Measurements from ENCODE around the gene ARIH1. TPM values are rescaled to one million over a fixed set of nuclear protein-coding genes. Genes with fewer than 3 reads are reported as not detected.
"Not testable (repeated sequence)": the region's sequence is repeated elsewhere in the genome, so short reads cannot be mapped to it uniquely, and the experiment has no call there.

Gene ARIH1
- polyA plus RNA-seq, 1 of the 3 experiments (the other 2 are of a cell fraction) = 48.3 TPM

DNA sequence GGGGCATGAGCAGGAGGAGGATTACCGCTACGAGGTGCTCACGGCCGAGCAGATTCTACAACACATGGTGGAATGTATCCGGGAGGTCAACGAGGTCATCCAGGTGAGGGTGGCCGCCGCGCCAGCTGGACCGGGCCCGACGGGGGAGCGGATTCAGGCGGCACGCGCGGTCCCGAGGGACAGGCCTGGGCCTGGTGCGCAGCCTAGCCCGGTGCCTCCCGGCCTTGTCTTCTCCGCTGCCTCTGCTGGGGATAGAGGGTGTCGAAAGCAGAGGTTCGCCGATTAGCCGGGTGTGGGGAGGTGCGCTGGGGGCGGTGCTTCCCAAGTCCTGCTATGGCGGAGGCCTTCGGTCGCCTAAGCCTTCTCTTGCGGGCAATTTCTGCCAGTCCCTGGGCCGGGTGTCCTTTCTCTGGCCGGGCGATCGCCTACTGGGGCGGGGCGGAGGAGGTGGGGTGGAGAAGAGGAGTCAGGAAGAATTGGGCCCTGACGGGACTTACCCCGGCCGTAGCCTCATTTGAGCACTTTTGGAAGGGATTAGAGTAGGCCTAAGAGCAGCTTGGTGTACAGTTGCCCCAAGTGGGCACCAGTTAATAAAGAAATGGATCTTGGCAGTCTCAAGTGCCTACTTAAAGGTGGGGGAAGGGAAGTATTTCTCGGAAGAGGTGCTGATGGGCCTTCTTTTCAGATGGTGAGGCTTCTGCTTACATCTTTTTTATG, 940 bp downstream of the ARIH1 start:
- Histone ChIP-seq H3K4me2 (peak overlapping the region; percentile 81), H4K20me1 (ENCODE audit: insufficient read depth) (peaks cover 50% of the 10 kb centered on the region), H3K9me3 (no peaks in the 10 kb centered on the region), H2AFZ (ENCODE audit: low read depth) (no peak overlapping the region), H3K4me1 (ENCODE audit: control insufficient read depth in 1 of 2, insufficient read depth in 2 of 2, low read depth in 1 of 2, low read length in 1 of 2) (peaks cover 10 to 11% of the 10 kb centered on the region in 2 experiments; a peak in 3 of 4 replicates), H3K27ac (ENCODE audit: low read depth in 2 of 2, low read length in 1 of 2) (peak overlapping the region; percentile 98 to 99), H3K9me2 (no peaks in the 10 kb centered on the region), H3K4me3 (ENCODE audit: low read depth in 2 of 2, low read length in 1 of 2) (peak overlapping the region; percentile 77 to 80), H3K27me3 (ENCODE audit: insufficient read depth) (no peaks in the 10 kb centered on the region), H3K79me2 (ENCODE audit: insufficient read depth) (peaks cover 67% of the 10 kb centered on the region), H3K9ac (peak overlapping the region; percentile 97), H3F3A (replicated peaks; ENCODE audit: insufficient read depth) (peaks cover 21% of the 10 kb centered on the region), H3K36me3 (replicated peaks in 1 of 2; ENCODE audit: control insufficient read depth in 1 of 2, insufficient read depth in 2 of 2, low read length in 1 of 2) (peaks cover 12 to 31% of the 10 kb centered on the region in 2 experiments)
- POLR2A ChIA-PET = no interaction called here
- CTCF ChIA-PET = interaction anchor here (0.9 to 2.4 kb wide), 6 partner anchors 8 to 247 kb away, joined by 3 to 6 read pairs (median 3); no protein-coding TSS in a partner anchor
- TF ChIP-seq FOXM1 (IDR thresholded peaks at IDR 0.05; ENCODE audit: low read depth) (no peak), ELF1 (IDR thresholded peaks at IDR 0.05) (no peak), NFIC (IDR thresholded peaks at IDR 0.05; ENCODE audit: borderline replicate concordance) (no peak), SIN3A (IDR thresholded peaks at IDR 0.05; ENCODE audit: borderline replicate concordance, low read depth, low read length) (peak; percentile 50; the same call in 1 of the 2 replicates), TAF1 (IDR thresholded peaks at IDR 0.05; ENCODE audit: borderline replicate concordance, low read depth, low read length) (peak; percentile 62), YY1 (IDR thresholded peaks at IDR 0.05; ENCODE audit: low read depth) (peak; percentile 74; the same call in 1 of the 2 replicates)
- WGBS (ENCODE audit: low lambda C conversion rate) = under 1% methylated on average over 11 of the region's 42 CpGs
- DNase-seq = peak; percentile 75

DNA sequence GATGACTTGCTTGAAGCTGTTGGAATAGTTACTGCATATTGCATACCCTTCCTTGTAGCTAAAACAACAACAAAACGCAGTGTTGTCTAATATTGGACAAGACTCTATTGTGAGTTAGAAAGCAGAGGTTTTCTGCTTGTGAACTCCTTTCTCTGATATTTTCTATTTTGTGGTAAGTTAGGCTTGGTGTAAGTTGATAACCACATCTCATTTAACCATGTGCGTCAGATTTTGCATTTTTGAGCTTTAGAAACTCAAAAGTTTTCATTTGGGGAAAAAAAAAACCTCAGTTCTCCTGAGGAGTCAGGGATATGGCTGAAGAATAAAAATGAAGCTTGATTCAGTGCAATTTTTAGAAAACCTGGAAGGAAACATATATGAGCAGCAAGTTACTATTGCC, 1.5 kb downstream of the ARIH1 start:
- Histone ChIP-seq H3K4me3 (ENCODE audit: low read depth in 2 of 2, low read length in 1 of 2) (peak overlapping the region; percentile 77 to 80), H3K27me3 (ENCODE audit: insufficient read depth) (no peaks in the 10 kb centered on the region), H2AFZ (ENCODE audit: low read depth) (no peak overlapping the region), H3K36me3 (replicated peaks in 1 of 2; ENCODE audit: control insufficient read depth in 1 of 2, insufficient read depth in 2 of 2, low read length in 1 of 2) (peaks cover 12 to 31% of the 10 kb centered on the region in 2 experiments), H3K9ac (peak overlapping the region; percentile 97), H4K20me1 (ENCODE audit: insufficient read depth) (peaks cover 56% of the 10 kb centered on the region), H3K79me2 (ENCODE audit: insufficient read depth) (peaks cover 73% of the 10 kb centered on the region), H3K4me2 (peak overlapping the region; percentile 81), H3K9me2 (no peaks in the 10 kb centered on the region), H3K9me3 (no peaks in the 10 kb centered on the region), H3K27ac (ENCODE audit: low read depth in 2 of 2, low read length in 1 of 2) (peak overlapping the region; percentile 98 to 99; a peak in 3 of 4 replicates), H3K4me1 (ENCODE audit: control insufficient read depth in 1 of 2, insufficient read depth in 2 of 2, low read depth in 1 of 2, low read length in 1 of 2) (peaks cover 10 to 11% of the 10 kb centered on the region in 2 experiments; a peak in 3 of 4 replicates), H3F3A (replicated peaks; ENCODE audit: insufficient read depth) (peaks cover 21% of the 10 kb centered on the region)
- POLR2A ChIA-PET = no interaction called here
- DNase-seq = no peak
- 4% methylated on average over 2 of the region's 2 CpGs for WGBS (ENCODE audit: low lambda C conversion rate)
- TF ChIP-seq FOSL2 (IDR thresholded peaks at IDR 0.05; ENCODE audit: borderline replicate concordance, low read depth) (no peak), RFX5 (IDR thresholded peaks at IDR 0.05; ENCODE audit: low read length) (no peak), ZBTB33 (IDR thresholded peaks at IDR 0.05; ENCODE audit: borderline replicate concordance, low read depth) (no peak), GABPA (IDR thresholded peaks at IDR 0.05; ENCODE audit: low read depth) (no peak), NRF1 (IDR thresholded peaks at IDR 0.05; ENCODE audit: low read depth, low read length) (no peak), GATA2 (CRISPR knock-in tag; IDR thresholded peaks at IDR 0.05) (no peak), REST (IDR thresholded peaks at IDR 0.05; ENCODE audit: low read depth, low read length) (no peak), EZH2phosphoT487 (IDR thresholded peaks at IDR 0.05; ENCODE audit: borderline replicate concordance, low read depth) (no peak)
- TF ChIP-seq, protein P1, sequence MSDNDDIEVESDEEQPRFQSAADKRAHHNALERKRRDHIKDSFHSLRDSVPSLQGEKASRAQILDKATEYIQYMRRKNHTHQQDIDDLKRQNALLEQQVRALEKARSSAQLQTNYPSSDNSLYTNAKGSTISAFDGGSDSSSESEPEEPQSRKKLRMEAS (IDR thresholded peaks at IDR 0.05; ENCODE audit: low read depth) = no peak
- CTCF ChIA-PET = interaction anchor here (0.9 to 1.2 kb wide), 4 partner anchors 17 to 246 kb away, joined by 3 to 4 read pairs (median 3); no protein-coding TSS in a partner anchor

DNA sequence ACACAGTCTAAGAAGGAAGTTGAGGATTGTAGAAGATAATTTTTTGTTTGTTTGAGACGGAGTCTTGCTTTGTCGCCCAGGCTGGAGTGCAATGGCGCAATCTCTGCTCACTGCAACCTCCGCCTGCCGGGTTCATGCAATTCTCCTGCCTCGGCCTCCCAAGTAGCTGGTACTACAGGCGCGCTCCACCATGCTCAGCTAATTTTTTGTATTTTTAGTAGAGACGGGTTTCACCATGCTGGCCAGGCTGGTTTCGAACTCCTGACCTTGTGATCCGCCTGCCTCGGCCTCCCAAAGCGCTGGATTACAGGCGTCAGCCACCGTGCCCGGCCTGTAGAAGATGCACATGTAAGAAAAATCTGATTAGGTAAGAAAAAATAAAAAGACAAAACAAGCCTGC, 2.2 kb downstream of the ARIH1 start:
- Histone ChIP-seq H3K9ac (peak overlapping the region; percentile 97; the same call in 1 of the 2 replicates), H4K20me1 (ENCODE audit: insufficient read depth) (peaks cover 63% of the 10 kb centered on the region), H3K79me2 (ENCODE audit: insufficient read depth) (peaks cover 80% of the 10 kb centered on the region), H3K4me1 (ENCODE audit: control insufficient read depth in 1 of 2, insufficient read depth in 2 of 2, low read depth in 1 of 2, low read length in 1 of 2) (peaks cover 10 to 11% of the 10 kb centered on the region in 2 experiments; a peak in 3 of 4 replicates), H3K36me3 (replicated peaks in 1 of 2; ENCODE audit: control insufficient read depth in 1 of 2, insufficient read depth in 2 of 2, low read length in 1 of 2) (peaks cover 12 to 31% of the 10 kb centered on the region in 2 experiments), H3K27ac (ENCODE audit: low read depth in 2 of 2, low read length in 1 of 2) (peak overlapping the region in 1 of 2 experiments; percentile 99; a peak in 1 of 4 replicates), H3F3A (replicated peaks; ENCODE audit: insufficient read depth) (peaks cover 21% of the 10 kb centered on the region), H3K4me3 (ENCODE audit: low read depth in 2 of 2, low read length in 1 of 2) (peak overlapping the region; percentile 77 to 80; a peak in 3 of 4 replicates), H3K4me2 (peak overlapping the region; percentile 81)
- DNase-seq; H3K9me3 ChIP-seq; H3K27me3 ChIP-seq (ENCODE audit: insufficient read depth); H2AFZ ChIP-seq (ENCODE audit: low read depth); CTCF ChIA-PET; POLR2A ChIA-PET; H3K9me2 ChIP-seq: not testable (repeated sequence)
- 92% methylated on average over 16 of the region's 16 CpGs for WGBS (ENCODE audit: low lambda C conversion rate)

All from SK-N-SH (cell line).